Endodermal cell (in vitro differentiated cells): ENCODE measurements around the gene SELENOH. TPM values are rescaled to one million over a fixed set of nuclear protein-coding genes. Genes with fewer than 3 reads are reported as not detected.

Experiments
- DNase-seq: peaks from one replicate; pipeline ENCODE4 v3.0.0-alpha.2; 2017
- H3K27ac ChIP-seq: 2 replicates; pipeline ENCODE4 v1.5.1; 2013; ENCODE audit warnings: mild to moderate bottlenecking, low read depth, low read length, moderate library complexity
- H3K27me3 ChIP-seq: 2 replicates; pipeline ENCODE4 v1.6.1; 2013; ENCODE audit warnings: mild to moderate bottlenecking, low read length, moderate library complexity; ENCODE audit not compliant: insufficient read depth, control insufficient read depth, poor library complexity, severe bottlenecking
- H3K36me3 ChIP-seq: 2 replicates; pipeline ENCODE4 v1.7.0; 2013; ENCODE audit warnings: mild to moderate bottlenecking, low read length, moderate library complexity; ENCODE audit not compliant: control insufficient read depth, insufficient read depth
- H3K4me1 ChIP-seq: one replicate; pipeline ENCODE4 v1.7.0; 2013; ENCODE audit warnings: low read length; ENCODE audit not compliant: control insufficient read depth, insufficient read depth
- H3K4me3 ChIP-seq: 2 replicates; pipeline ENCODE4 v1.5.1; 2013; ENCODE audit warnings: mild to moderate bottlenecking, low read length, moderate library complexity
- H3K9ac ChIP-seq: 2 replicates; pipeline ENCODE4 v1.6.1; 2013; ENCODE audit warnings: mild to moderate bottlenecking, low read length, moderate library complexity; ENCODE audit not compliant: poor library complexity, severe bottlenecking; ENCODE audit errors: extremely low read depth
- H3K9me3 ChIP-seq: 2 replicates; pipeline ENCODE4 v1.6.1; 2013; ENCODE audit warnings: mild to moderate bottlenecking, low read length, moderate library complexity; ENCODE audit not compliant: control insufficient read depth
- H3K27ac Mint-ChIP-seq: 2 replicates; pipeline ENCODE4 v1.8.0; 2020; ENCODE audit warnings: mixed read lengths
- H3K27me3 Mint-ChIP-seq: 2 replicates; pipeline ENCODE4 v1.8.0; 2021; ENCODE audit warnings: mild to moderate bottlenecking, mixed read lengths; ENCODE audit not compliant: insufficient read depth
- H3K36me3 Mint-ChIP-seq: 2 replicates; pipeline ENCODE4 v1.8.0; 2020; ENCODE audit warnings: low read depth, mixed read lengths
- H3K4me1 Mint-ChIP-seq: 2 replicates; pipeline ENCODE4 v1.8.0; 2020; ENCODE audit warnings: mixed read lengths
- H3K4me3 Mint-ChIP-seq: 2 replicates; pipeline ENCODE4 v1.8.0; 2020; ENCODE audit warnings: mild to moderate bottlenecking, moderate library complexity, mixed read lengths
- H3K9me3 Mint-ChIP-seq: 2 replicates; pipeline ENCODE4 v1.8.0; 2020; ENCODE audit warnings: mild to moderate bottlenecking, mixed read lengths
- CTCF ChIP-seq: fragments of 200-600 bp; sonication (generic); conservative IDR thresholded peaks from 2 replicates; pipeline ENCODE4 v1.5.0; 2021; ENCODE audit warnings: antibody characterized with exemption, mild to moderate bottlenecking
- WGBS, 2 experiments: methylation state at CpG; one replicate each; pipeline versions ENCODE4 v1.1.5 to v1.1.7; 2013; ENCODE audit warnings: missing lambda C conversion rate in 2 of 2, mixed read lengths in 1 of 2; ENCODE audit not compliant: insufficient coverage in 1 of 2, insufficient read length in 1 of 2; 5-methylcytosine and 5-hydroxymethylcytosine counted together
- total RNA-seq, 2 donors: library from RNA; stranded (reverse); fragmentation: NEBNext Ultra II Directional in 1 of 2; extraction: Animal tissue kit (Norgen Biotek cat#: 25700) in 1 of 2; gene quantifications; 2 replicates in 1 of 2; 3 replicates in 1 of 2; pipeline ENCODE4 v1.2.1, GENCODE V29; 2021

The SELENOH gene
- total RNA-seq, 2 donors from 2014 or later = 213 to 226 TPM

- H3K4me1 Mint-ChIP-seq = peaks cover 20% of the 10 kb centered on the region
These were observed 5.6 kb downstream of the SELENOH start for GRCh38 chr11:57746920-57747319.

GRCh38 chr11:57751176-57751575 lies 9.9 kb downstream of the SELENOH start:
- peaks cover 2% of the 10 kb centered on the region for H3K36me3 Mint-ChIP-seq
- Histone ChIP-seq H3K27ac (no peak overlapping the region), H3K9ac (no peak overlapping the region), H3K36me3 (peaks cover 7% of the 10 kb centered on the region), H3K27me3 (no peaks in the 10 kb centered on the region), H3K9me3 (no peaks in the 10 kb centered on the region), H3K4me1 (no peaks in the 10 kb centered on the region), H3K4me3 (no peak overlapping the region)
- no peaks in the 10 kb centered on the region for H3K27me3 Mint-ChIP-seq
- TF ChIP-seq CTCF = no peak
- DNase-seq = no peak
- H3K27ac Mint-ChIP-seq = no peak overlapping the region
- H3K4me3 Mint-ChIP-seq = no peak overlapping the region
- no peaks in the 10 kb centered on the region for H3K9me3 Mint-ChIP-seq
- peaks cover 17% of the 10 kb centered on the region for H3K4me1 Mint-ChIP-seq

More at GRCh38 chr11:57746920-57747319, 5.6 kb downstream of the SELENOH start:
- no peaks in the 10 kb centered on the region for H3K9me3 Mint-ChIP-seq
- Histone ChIP-seq H3K9ac (no peak overlapping the region), H3K36me3 (peaks cover 33% of the 10 kb centered on the region), H3K4me3 (no peak overlapping the region), H3K4me1 (no peaks in the 10 kb centered on the region), H3K27me3 (no peaks in the 10 kb centered on the region), H3K9me3 (no peaks in the 10 kb centered on the region), H3K27ac (no peak overlapping the region)
- DNase-seq = no peak
- H3K4me3 Mint-ChIP-seq = no peak overlapping the region
- 100% methylated on average over 1 of the region's 1 CpG; no CpG with 5 or more reads in 1 of the 2 experiments for WGBS, 2 experiments
- no peak for TF ChIP-seq CTCF
- no peak overlapping the region for H3K27ac Mint-ChIP-seq
- H3K36me3 Mint-ChIP-seq = peaks cover 28% of the 10 kb centered on the region
- H3K27me3 Mint-ChIP-seq = no peaks in the 10 kb centered on the region

GRCh38 chr11:57751676-57752253 lies 10.5 kb downstream of the SELENOH start, which contains the start of gene BTBD18:
BTBD18 (minus strand) TSS chr11:57751819; CDS start chr11:57751188, 631 bp downstream.
- Mint-ChIP-seq H3K27me3 (no peaks in the 10 kb centered on the region), H3K4me3 (no peak within 1 kb of the TSS), H3K9me3 (no peaks in the 10 kb centered on the region), H3K36me3 (peaks cover 2% of the 10 kb centered on the region), H3K4me1 (peaks cover 20% of the 10 kb centered on the region), H3K27ac (no peak within 1 kb of the TSS)
- no peak within 1 kb of the TSS for H3K27ac ChIP-seq
- TF ChIP-seq CTCF = peak; percentile 87
- 55 to 66% methylated on average over 7 to 10 of the region's 10 CpGs for WGBS, 2 experiments
- H3K27me3 ChIP-seq = no peaks in the 10 kb centered on the region
- peaks cover 5% of the 10 kb centered on the region for H3K36me3 ChIP-seq
- H3K9me3 ChIP-seq = no peaks in the 10 kb centered on the region
- no peak within 1 kb of the TSS for H3K9ac ChIP-seq
- H3K4me1 ChIP-seq = no peaks in the 10 kb centered on the region
- no peak within 1 kb of the TSS for H3K4me3 ChIP-seq
- DNase-seq = peak; percentile 80
